Esophagus squamous epithelium (tissue), 4 donors: ENCODE measurements around the gene SMOC2.

Experiments used
- CTCF ChIP-seq, 6 experiments: fragments of 450-650 bp in 4 of 6; fragments of 200-600 bp in 2 of 6; sonication (generic) in 2 of 6; IDR thresholded peaks; one replicate each; pipeline ENCODE4 v1.5.1; 2016 to 2019; ENCODE audit warnings: antibody characterized with exemption in 6 of 6, mild to moderate bottlenecking in 4 of 6, moderate library complexity in 4 of 6
- POLR2A ChIP-seq, 4 donors: fragments of 450-650 bp; IDR thresholded peaks; one replicate each; pipeline ENCODE4 v1.6.1; 2017; ENCODE audit warnings: antibody characterized with exemption in 4 of 4, mild to moderate bottlenecking in 4 of 4, moderate library complexity in 3 of 4

- TF ChIP-seq CTCF (IDR thresholded peaks at IDR 0.05) (no peak), POLR2A (IDR thresholded peaks at IDR 0.05) (no peak)
These were observed 8.8 kb upstream of the SMOC2 start for GRCh38 chr6:168432196-168432595.
